ENCODE data around the gene NOP9.

DNA sequence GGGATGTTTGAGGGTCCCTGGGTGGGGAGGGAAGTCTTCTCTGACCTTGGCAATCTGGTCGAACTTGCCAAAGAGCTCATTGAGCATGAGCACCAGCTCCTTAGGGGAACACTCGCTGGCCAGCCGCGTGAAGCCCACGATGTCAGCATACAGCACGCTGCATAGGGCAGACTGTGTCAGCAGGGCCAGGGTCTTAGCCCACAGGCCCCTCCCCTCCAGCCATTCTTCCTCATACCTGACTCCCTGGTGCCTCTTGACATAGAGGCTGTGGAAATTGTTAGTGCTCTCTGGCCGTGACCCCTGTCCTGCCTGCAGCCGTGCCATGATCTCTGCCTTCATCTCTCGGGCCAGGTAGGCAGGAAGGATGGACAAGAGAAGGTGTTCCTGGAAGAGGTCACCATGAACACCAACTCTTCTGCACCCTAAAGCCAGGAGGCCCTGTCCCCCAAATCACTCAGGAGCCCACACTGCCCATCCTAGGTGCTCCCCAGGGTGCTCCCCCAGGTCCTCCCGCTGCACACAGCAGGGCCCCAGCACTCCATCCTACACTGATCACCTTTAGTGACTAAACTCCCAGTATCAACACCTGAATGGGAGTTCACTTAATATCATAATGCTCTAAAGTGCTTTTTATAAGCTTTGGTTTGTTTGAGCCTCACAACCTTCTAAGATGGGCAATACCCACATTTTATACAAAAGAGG, 31.5 kb downstream of the NOP9 start:
- TF ChIP-seq POLR2A (IDR thresholded peaks at IDR 0.05), result no peak
- no peak for TF ChIP-seq POLR2AphosphoS5 (IDR thresholded peaks at IDR 0.05)
- TF ChIP-seq, protein P1, sequence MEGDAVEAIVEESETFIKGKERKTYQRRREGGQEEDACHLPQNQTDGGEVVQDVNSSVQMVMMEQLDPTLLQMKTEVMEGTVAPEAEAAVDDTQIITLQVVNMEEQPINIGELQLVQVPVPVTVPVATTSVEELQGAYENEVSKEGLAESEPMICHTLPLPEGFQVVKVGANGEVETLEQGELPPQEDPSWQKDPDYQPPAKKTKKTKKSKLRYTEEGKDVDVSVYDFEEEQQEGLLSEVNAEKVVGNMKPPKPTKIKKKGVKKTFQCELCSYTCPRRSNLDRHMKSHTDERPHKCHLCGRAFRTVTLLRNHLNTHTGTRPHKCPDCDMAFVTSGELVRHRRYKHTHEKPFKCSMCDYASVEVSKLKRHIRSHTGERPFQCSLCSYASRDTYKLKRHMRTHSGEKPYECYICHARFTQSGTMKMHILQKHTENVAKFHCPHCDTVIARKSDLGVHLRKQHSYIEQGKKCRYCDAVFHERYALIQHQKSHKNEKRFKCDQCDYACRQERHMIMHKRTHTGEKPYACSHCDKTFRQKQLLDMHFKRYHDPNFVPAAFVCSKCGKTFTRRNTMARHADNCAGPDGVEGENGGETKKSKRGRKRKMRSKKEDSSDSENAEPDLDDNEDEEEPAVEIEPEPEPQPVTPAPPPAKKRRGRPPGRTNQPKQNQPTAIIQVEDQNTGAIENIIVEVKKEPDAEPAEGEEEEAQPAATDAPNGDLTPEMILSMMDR (IDR thresholded peaks at IDR 0.05), result no peak
